Neuronal stem cell (in vitro differentiated cells): ENCODE measurements around the gene MROH7.
A peak's percentile ranks its signal among the peaks of the same experiment; 100 is the strongest.

ENCODE experiments used
- DNase-seq: peaks from one replicate; pipeline ENCODE4 v3.0.0-alpha.2; 2013; ENCODE audit warnings: low spot score
- H2AFZ ChIP-seq: one replicate; pipeline ENCODE4 v1.6.1; 2013; ENCODE audit warnings: mild to moderate bottlenecking, low read length, inconsistent platforms
- H2AK5ac ChIP-seq: 2 replicates; pipeline ENCODE4 v1.6.1; 2013; ENCODE audit warnings: low read depth, mild to moderate bottlenecking, inconsistent platforms, low read length, moderate library complexity, mixed read lengths
- H2BK120ac ChIP-seq: 2 replicates; pipeline ENCODE4 v1.6.1; 2013; ENCODE audit warnings: low read depth, mild to moderate bottlenecking, inconsistent platforms, low read length, moderate library complexity, mixed read lengths
- H2BK12ac ChIP-seq: one replicate; pipeline ENCODE4 v1.6.1; 2013; ENCODE audit warnings: low read length, inconsistent platforms
- H2BK15ac ChIP-seq: 2 replicates; pipeline ENCODE4 v1.6.1; 2013; ENCODE audit warnings: mild to moderate bottlenecking, low read length, inconsistent platforms, mixed read lengths
- H2BK5ac ChIP-seq: one replicate; pipeline ENCODE4 v1.6.1; 2013; ENCODE audit warnings: inconsistent platforms, mild to moderate bottlenecking, low read length, moderate library complexity
- H3K14ac ChIP-seq: one replicate; pipeline ENCODE4 v1.6.1; 2013; ENCODE audit warnings: low read length, inconsistent platforms
- H3K18ac ChIP-seq: 2 replicates; pipeline ENCODE4 v1.6.1; 2013; ENCODE audit warnings: low read length, inconsistent platforms
- H3K23ac ChIP-seq: 2 replicates; pipeline ENCODE4 v1.6.1; 2013; ENCODE audit warnings: low read depth, mild to moderate bottlenecking, mixed read lengths, low read length, inconsistent platforms; ENCODE audit not compliant: poor library complexity
- H3K27ac ChIP-seq: replicated peaks from 3 replicates; pipeline ENCODE4 v1.5.1; 2013; ENCODE audit warnings: low read length, inconsistent platforms
- H3K27me3 ChIP-seq, 3 experiments: 2 replicates each; pipeline ENCODE4 v1.6.1; 2013; ENCODE audit warnings: low read length in 3 of 3, mild to moderate bottlenecking in 2 of 3, inconsistent platforms in 1 of 3, low read depth in 1 of 3, mixed read lengths in 1 of 3, moderate library complexity in 1 of 3; ENCODE audit not compliant: control insufficient read depth in 3 of 3, insufficient read depth in 3 of 3
- H3K36me3 ChIP-seq, 2 donors: replicated peaks in 1 of 2; 2 replicates each; pipeline ENCODE4 v1.6.1; 2013; ENCODE audit warnings: low read length in 2 of 2; ENCODE audit not compliant: control insufficient read depth in 2 of 2, insufficient read depth in 2 of 2
- H3K4ac ChIP-seq: 2 replicates; pipeline ENCODE4 v1.6.1; 2013; ENCODE audit warnings: inconsistent platforms, mild to moderate bottlenecking, low read length, moderate library complexity
- H3K4me1 ChIP-seq, 2 donors: 1 replicate in 1 of 2; 2 replicates in 1 of 2; pipeline ENCODE4 v1.6.1; 2013; ENCODE audit warnings: low read length in 2 of 2, low read depth in 1 of 2; ENCODE audit not compliant: control insufficient read depth in 2 of 2, insufficient read depth in 1 of 2
- H3K4me2 ChIP-seq: one replicate; pipeline ENCODE4 v1.6.1; 2013; ENCODE audit warnings: mild to moderate bottlenecking, low read length, inconsistent platforms; ENCODE audit not compliant: insufficient read depth, poor library complexity, severe bottlenecking
- H3K4me3 ChIP-seq, 2 donors: 2 replicates each; pipeline ENCODE4 v1.5.1; 2013; ENCODE audit warnings: low read length in 2 of 2, mild to moderate bottlenecking in 2 of 2, inconsistent platforms in 1 of 2, moderate library complexity in 1 of 2
- H3K79me1 ChIP-seq: one replicate; pipeline ENCODE4 v1.6.1; 2013; ENCODE audit warnings: low read depth, mild to moderate bottlenecking, inconsistent platforms, low read length, moderate library complexity
- H3K9ac ChIP-seq: one replicate; pipeline ENCODE4 v1.6.1; 2013; ENCODE audit warnings: mild to moderate bottlenecking, low read depth, low read length, inconsistent platforms; ENCODE audit not compliant: poor library complexity
- H3K9me3 ChIP-seq, 2 donors: replicated peaks in 1 of 2; 2 replicates each; pipeline versions ENCODE3 to v1.6.1; 2013; ENCODE audit warnings: low read length in 2 of 2, mild to moderate bottlenecking in 2 of 2, inconsistent platforms in 1 of 2, low read depth in 1 of 2, mixed read lengths in 1 of 2, moderate library complexity in 1 of 2; ENCODE audit not compliant: control insufficient read depth in 2 of 2, insufficient read depth in 1 of 2
- H4K8ac ChIP-seq: one replicate; pipeline ENCODE4 v1.6.1; 2013; ENCODE audit warnings: low read depth, mild to moderate bottlenecking, inconsistent platforms, low read length, moderate library complexity
- H4K91ac ChIP-seq: one replicate; pipeline ENCODE4 v1.6.1; 2013; ENCODE audit warnings: low read length, low read depth, mild to moderate bottlenecking, inconsistent platforms; ENCODE audit not compliant: poor library complexity
- WGBS, 2 donors: extraction: QIAGEN DNeasy Blood & Tissue Kit; methylation state at CpG; one replicate each; pipeline ENCODE4 v1.1.7; 2013; ENCODE audit warnings: missing lambda C conversion rate in 2 of 2, mixed read lengths in 1 of 2; ENCODE audit not compliant: insufficient read length in 2 of 2, insufficient replicate concordance in 1 of 2; ENCODE audit errors: extremely low coverage in 2 of 2; 5-methylcytosine and 5-hydroxymethylcytosine counted together

The MROH7 gene

DNA sequence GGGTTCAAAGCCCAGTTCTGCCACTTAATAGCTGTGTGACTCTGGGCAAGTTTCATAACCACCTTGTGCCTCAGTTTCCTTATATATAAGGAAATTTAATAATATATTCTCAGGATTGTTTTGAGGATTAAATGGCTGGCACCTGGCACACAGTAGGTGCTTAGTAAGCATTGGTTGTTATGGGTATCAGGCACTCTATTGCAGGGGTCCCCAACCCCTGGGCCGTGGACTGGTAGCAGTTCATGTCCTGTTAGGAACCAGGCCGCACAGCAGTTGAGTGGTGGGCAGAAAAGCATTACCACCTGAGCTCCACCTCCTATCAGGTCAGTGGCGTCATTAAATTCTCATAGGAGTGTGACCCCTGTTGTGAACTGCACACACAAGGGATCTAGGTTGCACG, 104.3 kb downstream of the MROH7 start:
- Histone ChIP-seq H3K79me1 (no peaks in the 10 kb centered on the region), H4K91ac (no peak overlapping the region), H2BK120ac (no peak overlapping the region), H3K27ac (no peak overlapping the region), H3K4me2 (no peak overlapping the region), H3K9me3 (no peaks in the 10 kb centered on the region), H2AFZ (no peak overlapping the region), H3K14ac (no peak overlapping the region), H3K23ac (no peak overlapping the region), H3K9ac (no peak overlapping the region), H2BK15ac (no peak overlapping the region), H3K4me3 (no peak overlapping the region), H3K36me3 (peaks cover 19 to 32% of the 10 kb centered on the region in 2 donors), H4K8ac (no peak overlapping the region), H3K4ac (no peak overlapping the region), H2BK12ac (no peak overlapping the region), H3K18ac (no peak overlapping the region), H2BK5ac (no peak overlapping the region), H2AK5ac (no peak overlapping the region), H3K4me1 (no peaks in the 10 kb centered on the region), H3K27me3 (peaks cover 0 to 6% (median 0%) of the 10 kb centered on the region in 3 experiments)
- no peak for DNase-seq
- WGBS, 2 donors, result no CpG with 5 or more reads among the region's 4 CpGs

DNA sequence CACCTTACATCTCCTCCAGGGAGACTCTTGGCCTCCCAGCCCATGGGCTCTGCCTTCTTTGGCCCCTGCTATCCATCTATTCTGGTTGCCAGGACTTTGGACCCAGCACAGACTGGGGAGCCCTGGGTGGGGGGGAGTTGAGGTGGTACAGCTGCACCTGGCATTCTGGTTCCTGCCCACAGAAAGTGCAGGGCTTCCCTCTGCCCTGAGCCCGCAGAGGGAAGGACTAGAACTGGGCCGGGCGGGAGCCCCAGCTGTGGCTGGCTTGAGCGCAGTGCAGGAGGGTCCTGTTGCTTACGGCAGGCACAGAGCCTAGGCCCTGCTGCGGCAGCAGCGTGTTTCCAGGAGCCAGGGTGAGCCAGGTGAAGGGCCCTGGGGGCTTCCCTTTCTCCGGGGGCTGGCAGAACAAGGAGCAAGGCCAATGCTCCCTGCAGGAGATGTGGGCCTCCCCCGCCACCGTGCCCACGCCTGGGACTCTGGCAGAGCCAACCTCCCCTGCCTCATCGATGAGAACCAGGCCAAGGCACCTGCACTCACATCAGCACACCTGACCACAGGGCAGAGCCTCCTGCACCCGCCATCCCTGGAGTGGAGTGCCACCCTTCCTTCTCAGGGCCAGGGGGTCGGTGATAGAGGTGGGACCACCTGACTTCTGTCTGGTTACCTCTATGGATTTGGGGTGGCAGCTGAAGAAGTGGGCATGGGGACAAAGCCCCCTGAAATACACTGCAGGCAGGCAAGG, 106.7 kb downstream of the MROH7 start:
- Histone ChIP-seq H3K14ac (peak overlapping the region; percentile 25), H3K4me2 (no peak overlapping the region), H4K91ac (no peak overlapping the region), H3K4me1 (no peaks in the 10 kb centered on the region), H2BK120ac (no peak overlapping the region), H2AK5ac (no peak overlapping the region), H2AFZ (no peak overlapping the region), H3K27ac (no peak overlapping the region), H2BK12ac (no peak overlapping the region), H3K9me3 (no peaks in the 10 kb centered on the region), H3K18ac (no peak overlapping the region), H3K23ac (no peak overlapping the region), H2BK15ac (no peak overlapping the region), H2BK5ac (no peak overlapping the region), H3K79me1 (no peaks in the 10 kb centered on the region), H3K4ac (no peak overlapping the region), H3K9ac (no peak overlapping the region), H3K27me3 (peaks cover 0 to 6% (median 0%) of the 10 kb centered on the region in 3 experiments), H4K8ac (no peak overlapping the region), H3K36me3 (peaks cover 3 to 9% of the 10 kb centered on the region in 2 donors), H3K4me3 (no peak overlapping the region)
- WGBS, 2 donors, result no CpG with 5 or more reads among the region's 14 CpGs
- DNase-seq, result no peak

DNA sequence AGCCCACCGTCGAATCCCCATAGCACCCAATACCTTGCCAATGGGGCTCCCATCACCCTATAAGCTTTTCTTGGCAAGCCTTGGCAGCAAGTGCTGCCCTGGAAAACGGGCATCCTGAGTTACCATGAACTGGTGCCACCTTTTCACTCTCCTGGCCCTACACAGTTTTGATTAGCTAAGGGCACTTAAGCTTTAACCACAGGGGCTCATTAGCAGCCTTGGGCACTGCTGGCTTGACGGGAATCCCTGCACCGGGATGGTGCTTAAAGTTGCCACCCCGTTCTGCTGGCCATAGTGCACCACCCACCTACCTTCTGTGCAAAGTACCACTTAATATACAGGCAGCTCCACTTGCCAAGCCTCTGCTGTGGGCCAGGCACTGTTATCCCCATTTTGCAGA, 109.0 kb downstream of the MROH7 start:
- Histone ChIP-seq H2BK15ac (no peak overlapping the region), H3K4me3 (no peak overlapping the region), H3K36me3 (no peaks in the 10 kb centered on the region), H4K8ac (no peak overlapping the region), H3K79me1 (peaks cover 1% of the 10 kb centered on the region), H3K23ac (no peak overlapping the region), H3K4me1 (no peaks in the 10 kb centered on the region), H3K27ac (no peak overlapping the region), H2AK5ac (no peak overlapping the region), H4K91ac (no peak overlapping the region), H3K9me3 (no peaks in the 10 kb centered on the region), H3K14ac (no peak overlapping the region), H3K4me2 (no peak overlapping the region), H2BK12ac (no peak overlapping the region), H3K18ac (no peak overlapping the region), H2AFZ (no peak overlapping the region), H3K4ac (no peak overlapping the region), H3K27me3 (peaks cover 0 to 6% (median 0%) of the 10 kb centered on the region in 3 experiments), H3K9ac (no peak overlapping the region), H2BK120ac (no peak overlapping the region), H2BK5ac (no peak overlapping the region)
- no peak for DNase-seq
- no CpG with 5 or more reads among the region's 6 CpGs for WGBS, 2 donors

DNA sequence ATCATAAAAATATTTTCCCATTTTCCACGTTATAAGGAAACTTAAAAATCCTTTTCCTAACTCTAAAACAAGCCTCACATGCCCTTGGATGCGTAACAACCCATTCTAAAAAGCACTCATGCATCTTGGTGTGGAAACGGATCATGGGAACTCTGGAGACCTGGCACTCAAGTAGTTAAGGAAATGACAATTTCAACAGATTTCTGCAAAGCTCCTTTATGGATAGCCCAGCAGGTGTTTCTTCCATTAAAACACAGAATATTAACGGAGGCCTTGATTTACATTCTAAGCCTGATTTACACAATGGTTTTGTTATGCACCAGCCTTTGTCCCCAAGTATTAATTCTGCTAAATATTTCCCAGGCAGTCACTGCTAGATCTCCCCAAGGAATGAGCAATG, 109.8 kb downstream of the MROH7 start:
- no peak overlapping the region for H2AFZ ChIP-seq
- no peak overlapping the region for H3K27ac ChIP-seq
- H3K14ac ChIP-seq, result no peak overlapping the region
- no peak overlapping the region for H3K4me3 ChIP-seq
- no peak overlapping the region for H2AK5ac ChIP-seq
- no peaks in the 10 kb centered on the region for H3K4me1 ChIP-seq
- H3K27me3 ChIP-seq, result peaks cover 0 to 6% (median 0%) of the 10 kb centered on the region in 3 experiments
- H2BK120ac ChIP-seq, result no peak overlapping the region
- H4K91ac ChIP-seq, result no peak overlapping the region
- WGBS, 2 donors, result 100% methylated on average over 1 of the region's 4 CpGs; no CpG with 5 or more reads in 1 of the 2 donors
- no peak overlapping the region for H3K4ac ChIP-seq
- DNase-seq, result no peak
- H3K79me1 ChIP-seq, result peaks cover 1% of the 10 kb centered on the region
- H3K18ac ChIP-seq, result no peak overlapping the region
- H2BK12ac ChIP-seq, result no peak overlapping the region
- no peak overlapping the region for H4K8ac ChIP-seq
- no peak overlapping the region for H2BK5ac ChIP-seq
- no peak overlapping the region for H3K9ac ChIP-seq
- H3K36me3 ChIP-seq, result peaks cover 2 to 5% of the 10 kb centered on the region in 2 donors
- no peak overlapping the region for H3K23ac ChIP-seq
- no peaks in the 10 kb centered on the region for H3K9me3 ChIP-seq
- H3K4me2 ChIP-seq, result no peak overlapping the region
- H2BK15ac ChIP-seq, result no peak overlapping the region
